Measurements from ENCODE around the gene PPP1R13B. TPM values are rescaled to one million over a fixed set of nuclear protein-coding genes. Genes with fewer than 3 reads are reported as not detected.

PPP1R13B gene
- total and polyA plus RNA-seq, 7 experiments from 2014 or later: 3.3 to 26.8 (median 16.9) TPM

Other genes starting within 250 kb of the PPP1R13B start
- gene KLC1, start 218.4 kb downstream of the PPP1R13B start, total RNA-seq: 100 to 1,000 TPM; 150 to 268 (median 174) TPM
- 10 to 100 TPM; 65.5 to 75.8 TPM for gene KLC1, start 218.4 kb downstream of the PPP1R13B start, polyA plus RNA-seq
- 10 to 100 TPM in 4 of 5 experiments, 1 to 10 TPM in 1; 9.3 to 38.9 (median 15.9) TPM for gene XRCC3, start 132.1 kb downstream of the PPP1R13B start, total RNA-seq
- gene XRCC3, start 132.1 kb downstream of the PPP1R13B start, polyA plus RNA-seq: 1 to 10 TPM; 5.1 to 5.7 TPM
- gene ZFYVE21, start 131.8 kb downstream of the PPP1R13B start, total RNA-seq: 10 to 100 TPM in 4 of 5 experiments, 1 to 10 TPM in 1; 5.8 to 19.0 (median 16.8) TPM
- gene ZFYVE21, start 131.8 kb downstream of the PPP1R13B start, polyA plus RNA-seq: 10 to 100 TPM in 1 of 2 donors, 1 to 10 TPM in 1; 8.9 to 15.6 TPM
- gene TDRD9, start 80.9 kb upstream of the PPP1R13B start, total RNA-seq: 1 to 10 TPM in 1 of 5 experiments, under 1 TPM in 3, not detected in 1; 0.16 to 6.4 (median 0.43) TPM
- gene TDRD9, start 80.9 kb upstream of the PPP1R13B start, polyA plus RNA-seq: under 1 TPM; 0.25 to 0.91 TPM
- gene RD3L, start 95.0 kb upstream of the PPP1R13B start, total RNA-seq: not detected
- gene RD3L, start 95.0 kb upstream of the PPP1R13B start, polyA plus RNA-seq: not detected
- gene ASPG, start 238.1 kb upstream of the PPP1R13B start, total RNA-seq: under 1 TPM in 2 of 5 experiments, not detected in 3; 0.11 to 0.38 TPM
- gene ASPG, start 238.1 kb upstream of the PPP1R13B start, polyA plus RNA-seq: not detected

Measured in naive thymus-derived CD4-positive, alpha-beta T cell (primary cell).